ENCODE results near the gene AFF3.

DNA sequence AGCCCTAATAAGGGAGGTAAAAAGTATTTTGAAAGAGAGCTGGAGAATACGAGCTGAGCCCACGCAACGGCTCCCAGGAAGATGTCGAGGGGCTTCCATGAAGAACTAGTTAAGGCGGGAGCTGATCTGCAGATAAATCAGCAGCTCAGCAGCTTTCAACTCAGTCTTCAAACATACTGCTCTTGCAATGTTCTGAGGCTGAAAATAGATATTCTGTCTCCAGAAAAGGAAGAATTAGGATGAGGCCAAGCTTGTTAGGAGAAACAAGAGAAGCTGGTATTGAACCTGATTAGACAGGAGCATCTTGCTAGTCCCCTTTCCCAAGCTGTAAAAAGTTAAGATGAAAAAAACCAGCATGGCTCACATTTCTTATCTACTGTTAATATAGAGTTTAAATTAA, 91.1 kb downstream of the AFF3 start:
- TF ChIP-seq POLR2A (IDR thresholded peaks at IDR 0.05; ENCODE audit: low read depth, low read length) (no peak), CEBPB (IDR thresholded peaks at IDR 0.05; ENCODE audit: low read depth, low read length) (no peak), RAD21 (IDR thresholded peaks at IDR 0.05; ENCODE audit: low read length) (no peak), NFE2L2 (IDR thresholded peaks at IDR 0.05; ENCODE audit: low read depth, low read length) (no peak), MAFK (IDR thresholded peaks at IDR 0.05; ENCODE audit: low read depth, low read length) (no peak), RFX5 (IDR thresholded peaks at IDR 0.05; ENCODE audit: low read depth, low read length) (no peak)
- TF ChIP-seq, protein P1, sequence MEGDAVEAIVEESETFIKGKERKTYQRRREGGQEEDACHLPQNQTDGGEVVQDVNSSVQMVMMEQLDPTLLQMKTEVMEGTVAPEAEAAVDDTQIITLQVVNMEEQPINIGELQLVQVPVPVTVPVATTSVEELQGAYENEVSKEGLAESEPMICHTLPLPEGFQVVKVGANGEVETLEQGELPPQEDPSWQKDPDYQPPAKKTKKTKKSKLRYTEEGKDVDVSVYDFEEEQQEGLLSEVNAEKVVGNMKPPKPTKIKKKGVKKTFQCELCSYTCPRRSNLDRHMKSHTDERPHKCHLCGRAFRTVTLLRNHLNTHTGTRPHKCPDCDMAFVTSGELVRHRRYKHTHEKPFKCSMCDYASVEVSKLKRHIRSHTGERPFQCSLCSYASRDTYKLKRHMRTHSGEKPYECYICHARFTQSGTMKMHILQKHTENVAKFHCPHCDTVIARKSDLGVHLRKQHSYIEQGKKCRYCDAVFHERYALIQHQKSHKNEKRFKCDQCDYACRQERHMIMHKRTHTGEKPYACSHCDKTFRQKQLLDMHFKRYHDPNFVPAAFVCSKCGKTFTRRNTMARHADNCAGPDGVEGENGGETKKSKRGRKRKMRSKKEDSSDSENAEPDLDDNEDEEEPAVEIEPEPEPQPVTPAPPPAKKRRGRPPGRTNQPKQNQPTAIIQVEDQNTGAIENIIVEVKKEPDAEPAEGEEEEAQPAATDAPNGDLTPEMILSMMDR (conservative IDR thresholded peaks at IDR 0.05; ENCODE audit: low read depth, low read length) = no peak
- TF ChIP-seq, protein P2, sequence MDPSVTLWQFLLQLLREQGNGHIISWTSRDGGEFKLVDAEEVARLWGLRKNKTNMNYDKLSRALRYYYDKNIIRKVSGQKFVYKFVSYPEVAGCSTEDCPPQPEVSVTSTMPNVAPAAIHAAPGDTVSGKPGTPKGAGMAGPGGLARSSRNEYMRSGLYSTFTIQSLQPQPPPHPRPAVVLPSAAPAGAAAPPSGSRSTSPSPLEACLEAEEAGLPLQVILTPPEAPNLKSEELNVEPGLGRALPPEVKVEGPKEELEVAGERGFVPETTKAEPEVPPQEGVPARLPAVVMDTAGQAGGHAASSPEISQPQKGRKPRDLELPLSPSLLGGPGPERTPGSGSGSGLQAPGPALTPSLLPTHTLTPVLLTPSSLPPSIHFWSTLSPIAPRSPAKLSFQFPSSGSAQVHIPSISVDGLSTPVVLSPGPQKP (IDR thresholded peaks at IDR 0.05; ENCODE audit: borderline replicate concordance, low read depth, low read length) = no peak

Data from IMR-90 (cell line).